Stimulated activated CD4-positive, alpha-beta T cell treated with anti-CD3 and anti-CD28 coated beads, TNF-alpha, amount 100 ng/mL, for 1 hour (primary cell): ENCODE data around the gene KASH5.
"Not testable (repeated sequence)": the region's sequence is repeated elsewhere in the genome, so short reads cannot be mapped to it uniquely, and the experiment has no call there.

Source experiments
- DNase-seq, 3 donors: peaks; one replicate each; pipeline ENCODE4 v3.0.0-alpha.2; 2020; ENCODE audit warnings: low read depth in 3 of 3, low spot score in 1 of 3

The KASH5 gene

DNA sequence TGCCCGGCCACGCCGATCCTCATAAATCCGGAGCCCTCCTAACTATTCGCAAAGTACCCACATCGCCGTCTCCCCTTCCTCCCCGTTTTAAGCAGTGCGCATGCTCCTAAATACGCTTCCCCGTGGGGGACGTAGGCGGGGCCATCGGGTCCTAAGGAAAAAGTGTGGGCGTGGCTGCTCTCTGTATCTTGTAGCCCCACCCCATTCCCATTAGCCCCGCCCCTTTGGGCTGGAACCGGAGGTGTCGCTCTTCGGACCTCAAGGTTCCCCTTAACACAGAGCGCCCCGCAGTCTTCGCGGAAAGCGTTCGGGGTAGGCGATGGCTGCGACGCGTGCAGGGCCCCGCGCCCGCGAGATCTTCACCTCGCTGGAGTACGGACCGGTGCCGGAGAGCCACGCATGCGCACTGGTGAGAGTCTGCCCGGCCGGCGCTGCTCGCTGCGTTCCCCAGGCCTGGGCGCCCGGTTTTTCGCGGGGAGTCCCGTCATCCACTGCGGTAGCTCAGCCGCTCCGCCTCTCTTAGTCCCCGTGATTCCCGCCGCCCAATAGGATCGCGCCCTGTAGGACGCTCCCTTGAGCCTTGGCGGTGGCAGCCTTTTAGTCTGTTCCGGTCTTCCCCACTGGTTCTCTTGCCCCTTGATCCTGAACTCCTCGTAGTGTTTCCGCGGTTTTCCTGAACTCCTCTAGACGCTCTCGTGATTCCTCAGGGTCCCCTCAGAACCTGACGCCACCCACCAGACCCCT lies 65.1 kb downstream of the KASH5 start, which contains the start of gene ALDH16A1:
TSS of gene ALDH16A1 (plus strand) at position 213 of the 744 bp plus-strand sequence. CDS start at position 320, 107 bp downstream.
- peak; percentile 94 to 96 (median 95) for DNase-seq

DNA sequence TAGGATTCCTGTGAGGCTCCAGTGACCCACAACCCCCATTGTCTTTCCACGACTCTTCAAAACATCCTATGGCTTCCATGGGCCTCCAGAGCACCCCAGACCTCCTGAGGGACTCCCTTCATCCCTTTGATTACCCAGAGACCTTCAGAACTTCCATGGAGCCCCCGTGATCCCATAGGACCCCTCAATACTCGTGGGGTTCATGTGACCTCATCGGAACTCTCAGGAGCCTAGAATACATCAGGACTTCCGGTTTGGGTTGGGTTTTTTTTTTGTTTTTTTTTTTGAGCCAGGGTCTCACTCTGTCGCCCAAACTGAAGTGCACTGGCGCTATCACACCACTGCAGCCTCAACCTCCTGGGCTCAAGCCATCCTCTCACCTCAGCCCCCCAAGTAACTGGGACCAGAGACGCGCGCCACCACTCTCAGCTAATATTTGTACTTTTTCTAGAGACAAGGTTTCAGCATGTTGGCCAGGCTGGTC lies 65.8 kb downstream of the KASH5 start:
- no peak for DNase-seq

DNA sequence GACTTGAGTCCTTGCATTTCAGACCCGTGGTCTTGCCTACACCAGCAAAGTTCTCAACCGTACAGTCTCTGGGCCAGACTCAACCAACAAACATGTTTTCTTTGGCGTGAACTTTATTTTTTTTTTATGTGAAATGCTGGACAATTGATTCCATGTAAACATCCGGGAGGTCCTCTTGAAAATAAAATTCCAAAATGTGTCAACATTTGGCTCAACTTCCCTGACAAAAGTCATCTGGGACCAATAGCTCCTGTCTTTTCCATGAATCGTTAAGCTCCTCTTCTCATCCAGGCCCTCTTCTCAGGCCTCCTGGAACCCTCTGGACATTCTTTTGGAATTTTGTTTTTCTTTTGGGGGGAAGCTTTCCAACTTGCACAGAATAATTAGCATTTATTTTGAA lies 67.7 kb downstream of the KASH5 start:
- no peak for DNase-seq

DNA sequence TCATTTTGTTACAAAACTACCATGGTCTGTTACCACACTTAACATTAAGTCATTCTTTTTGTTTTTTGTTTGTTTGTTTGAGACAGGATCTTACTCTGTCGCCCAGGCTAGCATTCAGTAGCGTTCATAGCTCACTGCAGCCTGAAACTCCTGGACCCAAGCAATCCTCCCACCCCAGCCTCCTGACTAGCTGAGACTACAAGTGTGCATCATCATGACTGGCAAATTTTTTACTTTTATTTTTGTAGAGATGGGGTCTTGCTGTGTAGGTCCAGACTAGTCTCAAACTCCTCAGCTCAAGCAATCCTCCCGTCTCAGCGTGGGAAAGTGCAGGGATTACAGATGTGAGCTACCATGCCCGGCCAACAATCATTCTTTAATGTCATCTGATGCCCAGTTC lies 68.3 kb downstream of the KASH5 start:
- DNase-seq = no peak

DNA sequence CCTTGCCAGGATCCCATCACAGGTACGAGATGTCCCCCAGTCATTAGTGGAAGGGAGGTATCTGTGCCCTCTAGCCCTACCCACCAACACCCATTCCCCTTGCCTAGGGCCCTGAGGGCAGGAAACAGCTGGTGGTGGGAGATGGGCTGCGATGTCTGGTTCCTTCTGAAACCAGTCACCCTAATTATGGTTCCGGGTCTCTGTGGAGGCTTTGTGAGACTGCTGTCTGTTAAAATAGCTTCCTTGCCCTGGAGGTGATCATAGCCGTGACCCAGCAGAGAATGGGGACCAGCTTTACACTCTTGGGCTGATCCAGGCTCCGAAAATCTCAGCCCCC lies 70.5 kb downstream of the KASH5 start:
- DNase-seq = no peak

DNA sequence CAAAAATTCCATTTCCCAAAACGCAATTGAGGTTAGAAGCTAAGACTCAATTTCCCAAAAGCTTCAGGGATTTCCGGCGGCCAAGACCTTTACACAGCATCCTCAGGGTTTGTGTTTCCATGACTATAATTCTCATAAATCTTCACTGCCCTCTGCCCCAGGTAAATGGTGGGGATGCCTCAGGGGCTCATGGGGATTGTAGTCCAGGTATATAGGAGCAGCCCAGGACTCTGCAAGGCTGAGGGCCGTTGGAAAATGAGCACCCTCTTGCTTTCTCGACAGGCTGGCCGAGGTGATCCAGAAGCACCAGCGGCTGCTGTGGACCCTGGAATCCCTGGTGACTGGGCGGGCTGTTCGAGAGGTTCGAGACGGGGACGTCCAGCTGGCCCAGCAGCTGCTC lies 71.3 kb downstream of the KASH5 start:
- DNase-seq = no peak

DNA sequence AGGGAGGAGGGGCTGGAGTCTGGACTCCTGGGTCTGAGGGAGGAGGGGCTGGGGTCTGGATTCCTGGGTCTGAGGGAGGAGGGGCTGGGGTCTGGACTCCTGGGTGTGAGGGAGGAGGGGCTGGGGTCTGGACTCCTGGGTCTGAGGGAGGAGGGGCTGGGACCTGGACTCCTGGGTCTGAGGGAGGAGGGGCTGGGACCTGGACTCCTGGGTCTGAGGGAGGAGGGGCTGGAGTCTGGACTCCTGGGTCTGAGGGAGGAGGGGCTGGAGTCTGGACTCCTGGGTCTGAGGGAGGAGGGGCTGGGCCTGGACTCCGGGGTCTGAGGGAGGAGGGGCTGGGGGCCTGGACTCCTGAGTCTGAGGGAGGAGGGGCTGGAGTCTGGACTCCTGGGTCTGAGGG lies 73.1 kb downstream of the KASH5 start:
- DNase-seq = not testable (repeated sequence)

DNA sequence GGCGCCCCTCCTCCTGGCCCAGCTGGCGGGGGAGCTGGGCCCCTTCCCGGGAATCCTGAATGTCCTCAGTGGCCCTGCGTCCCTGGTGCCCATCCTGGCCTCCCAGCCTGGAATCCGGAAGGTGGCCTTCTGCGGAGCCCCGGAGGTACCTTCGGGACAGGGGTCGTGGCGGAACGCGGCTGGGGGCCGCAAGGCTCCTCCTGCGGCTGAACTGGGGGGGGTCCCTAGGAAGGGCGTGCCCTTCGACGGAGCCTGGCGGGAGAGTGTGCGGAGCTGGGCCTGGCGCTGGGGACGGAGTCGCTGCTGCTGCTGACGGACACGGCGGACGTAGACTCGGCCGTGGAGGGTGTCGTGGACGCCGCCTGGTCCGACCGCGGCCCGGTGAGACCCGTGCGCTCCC lies 73.6 kb downstream of the KASH5 start:
- DNase-seq = no peak

DNA sequence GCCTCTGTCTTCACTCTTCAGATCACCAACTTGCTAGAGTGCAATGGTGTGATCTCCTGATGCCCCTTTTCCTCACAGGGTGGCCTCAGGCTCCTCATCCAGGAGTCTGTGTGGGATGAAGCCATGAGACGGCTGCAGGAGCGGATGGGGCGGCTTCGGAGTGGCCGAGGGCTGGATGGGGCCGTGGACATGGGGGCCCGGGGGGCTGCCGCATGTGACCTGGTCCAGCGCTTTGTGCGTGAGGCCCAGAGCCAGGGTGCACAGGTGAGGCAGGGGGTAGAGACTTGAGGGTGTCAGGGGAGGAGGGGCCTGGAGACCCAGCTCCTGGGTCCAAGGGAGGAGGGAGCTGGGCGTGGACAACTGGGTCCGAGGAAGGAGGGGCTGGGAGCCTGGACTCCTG lies 74.4 kb downstream of the KASH5 start:
- no peak for DNase-seq

DNA sequence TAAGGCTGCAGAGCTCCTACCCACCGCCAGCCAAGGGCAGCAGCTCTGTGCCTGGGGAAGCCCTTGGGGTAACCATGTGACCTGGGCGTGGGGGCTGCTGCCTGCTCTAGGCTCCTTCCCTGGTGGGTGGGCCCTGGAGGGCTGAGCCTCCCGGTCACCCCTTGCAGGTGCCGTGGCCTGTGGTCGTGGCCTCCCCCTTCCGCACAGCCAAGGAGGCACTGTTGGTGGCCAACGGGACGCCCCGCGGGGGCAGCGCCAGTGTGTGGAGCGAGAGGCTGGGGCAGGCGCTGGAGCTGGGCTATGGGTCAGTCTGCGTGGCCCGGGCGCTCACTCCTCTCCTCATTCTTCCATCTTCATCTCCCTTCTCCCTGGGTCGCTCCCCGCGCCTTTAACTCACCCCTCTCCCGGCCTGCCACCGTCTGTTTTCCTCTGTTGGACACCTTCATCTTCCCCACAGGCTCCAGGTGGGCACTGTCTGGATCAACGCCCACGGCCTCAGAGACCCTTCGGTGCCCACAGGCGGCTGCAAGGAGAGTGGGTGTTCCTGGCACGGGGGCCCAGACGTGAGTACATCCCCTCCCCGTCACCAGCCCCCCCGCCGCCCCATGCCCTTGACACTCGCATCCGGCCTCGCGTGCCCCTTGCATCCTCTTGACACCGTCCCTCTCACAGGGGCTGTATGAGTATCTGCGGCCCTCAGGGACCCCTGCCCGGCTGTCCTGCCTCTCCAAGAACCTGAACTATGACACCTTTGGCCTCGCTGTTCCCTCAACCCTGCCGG lies 76.1 kb downstream of the KASH5 start:
- no peak for DNase-seq

DNA sequence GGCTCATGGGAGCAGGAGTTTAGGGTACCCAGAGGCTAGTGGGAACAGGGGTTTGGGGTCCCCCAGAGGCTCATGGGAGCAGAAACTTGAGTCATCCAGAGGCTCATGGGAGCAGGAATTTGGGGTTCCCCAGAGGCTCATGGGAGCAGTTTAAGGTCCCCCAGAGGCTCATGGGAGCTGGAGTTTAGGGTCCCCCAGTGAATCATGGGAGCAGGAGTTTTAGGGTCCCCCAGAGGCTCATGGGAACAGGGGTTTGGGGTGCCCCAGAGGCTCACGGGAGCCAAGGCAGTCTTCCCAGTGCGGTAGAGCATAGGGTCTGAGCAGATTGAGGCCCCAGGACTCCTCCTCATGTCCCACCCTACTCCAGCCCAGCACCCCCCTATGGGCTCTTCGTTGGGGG lies 77.3 kb downstream of the KASH5 start:
- DNase-seq = no peak
